Hepatocyte (in vitro differentiated cells): ENCODE data around the gene GPC3.

Experiments used
- EZH2 ChIP-seq: fragments of 200-600 bp; sonication (generic); IDR thresholded peaks from 2 replicates; pipeline ENCODE4 v1.6.1; 2016; ENCODE audit warnings: antibody characterized with exemption, mild to moderate bottlenecking, borderline replicate concordance
- EZH2phosphoT487 ChIP-seq: fragments of 200-600 bp; sonication (generic); IDR thresholded peaks from one replicate; pipeline ENCODE4 v1.6.1; 2018; ENCODE audit warnings: antibody characterized with exemption, mild to moderate bottlenecking, low read depth, moderate library complexity; ENCODE audit not compliant: unreplicated experiment, severe bottlenecking
- TF ChIP-seq, protein P1 (sequence below): fragments of 200-600 bp; sonication (generic); IDR thresholded peaks from 2 replicates; pipeline ENCODE4 v1.5.1; 2016; ENCODE audit warnings: antibody characterized with exemption, mild to moderate bottlenecking; ENCODE audit not compliant: poor library complexity

DNA sequence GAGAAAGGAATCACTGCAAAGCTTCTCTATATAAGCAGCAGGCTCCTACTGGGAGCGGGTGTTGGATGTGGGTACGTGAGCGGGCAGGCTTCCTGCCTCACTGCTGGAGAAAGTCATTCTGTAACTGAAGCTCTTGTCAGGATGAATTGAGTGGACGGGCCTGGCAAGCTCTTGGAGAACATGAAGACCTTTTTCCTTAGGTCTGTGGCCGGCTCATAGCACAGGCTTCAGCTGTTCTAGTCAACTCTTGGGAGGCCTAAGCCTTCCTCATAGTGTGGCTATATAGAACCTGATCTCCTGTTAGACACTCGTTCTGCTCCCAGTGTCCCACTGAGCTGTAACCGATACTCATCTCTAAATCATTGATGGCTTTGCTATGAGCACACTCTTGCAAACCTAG lies 461.9 kb downstream of the GPC3 start:
- TF ChIP-seq, protein P1, sequence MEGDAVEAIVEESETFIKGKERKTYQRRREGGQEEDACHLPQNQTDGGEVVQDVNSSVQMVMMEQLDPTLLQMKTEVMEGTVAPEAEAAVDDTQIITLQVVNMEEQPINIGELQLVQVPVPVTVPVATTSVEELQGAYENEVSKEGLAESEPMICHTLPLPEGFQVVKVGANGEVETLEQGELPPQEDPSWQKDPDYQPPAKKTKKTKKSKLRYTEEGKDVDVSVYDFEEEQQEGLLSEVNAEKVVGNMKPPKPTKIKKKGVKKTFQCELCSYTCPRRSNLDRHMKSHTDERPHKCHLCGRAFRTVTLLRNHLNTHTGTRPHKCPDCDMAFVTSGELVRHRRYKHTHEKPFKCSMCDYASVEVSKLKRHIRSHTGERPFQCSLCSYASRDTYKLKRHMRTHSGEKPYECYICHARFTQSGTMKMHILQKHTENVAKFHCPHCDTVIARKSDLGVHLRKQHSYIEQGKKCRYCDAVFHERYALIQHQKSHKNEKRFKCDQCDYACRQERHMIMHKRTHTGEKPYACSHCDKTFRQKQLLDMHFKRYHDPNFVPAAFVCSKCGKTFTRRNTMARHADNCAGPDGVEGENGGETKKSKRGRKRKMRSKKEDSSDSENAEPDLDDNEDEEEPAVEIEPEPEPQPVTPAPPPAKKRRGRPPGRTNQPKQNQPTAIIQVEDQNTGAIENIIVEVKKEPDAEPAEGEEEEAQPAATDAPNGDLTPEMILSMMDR: no peak
- TF ChIP-seq EZH2 (no peak), EZH2phosphoT487 (no peak)
